ENCODE data around the gene PLEKHO2.

Gene PLEKHO2

GRCh38 chr15:64857421-64857820 lies 15.7 kb downstream of the PLEKHO2 start:
- no peak for DNase-seq (ENCODE audit: low read depth)

GRCh38 chr15:64858021-64858575 lies 16.4 kb downstream of the PLEKHO2 start:
- DNase-seq (ENCODE audit: low read depth), result no peak

- no peak for DNase-seq (ENCODE audit: low read depth)
Observed at GRCh38 chr15:64859226-64859625, 17.5 kb downstream of the PLEKHO2 start.

- DNase-seq (ENCODE audit: low read depth), result no peak
Observed at GRCh38 chr15:64861331-64861730, 19.6 kb downstream of the PLEKHO2 start.

GRCh38 chr15:64861960-64862359 lies 20.2 kb downstream of the PLEKHO2 start:
- no peak for DNase-seq (ENCODE audit: low read depth)

- DNase-seq (ENCODE audit: low read depth), result no peak
Observed at GRCh38 chr15:64862408-64862807, 20.7 kb downstream of the PLEKHO2 start.

- no peak for DNase-seq (ENCODE audit: low read depth)
Observed at GRCh38 chr15:64864068-64864467, 22.4 kb downstream of the PLEKHO2 start.

GRCh38 chr15:64865126-64865997 lies 23.6 kb downstream of the PLEKHO2 start:
- no peak for DNase-seq (ENCODE audit: low read depth)

GRCh38 chr15:64865998-64866520 lies 24.3 kb downstream of the PLEKHO2 start:
- no peak for DNase-seq (ENCODE audit: low read depth)

GRCh38 chr15:64869501-64869900 lies 27.8 kb downstream of the PLEKHO2 start:
- no peak for DNase-seq (ENCODE audit: low read depth)

- no peak for DNase-seq (ENCODE audit: low read depth)
Observed at GRCh38 chr15:64870353-64870752, 28.6 kb downstream of the PLEKHO2 start.

GRCh38 chr15:64875641-64876223 lies 34.0 kb downstream of the PLEKHO2 start:
- no peak for DNase-seq (ENCODE audit: low read depth)

GRCh38 chr15:64877435-64877834 lies 35.7 kb downstream of the PLEKHO2 start:
- no peak for DNase-seq (ENCODE audit: low read depth)

GRCh38 chr15:64878705-64879104 lies 37.0 kb downstream of the PLEKHO2 start:
- DNase-seq (ENCODE audit: low read depth), result no peak

GRCh38 chr15:64883100-64883581 lies 41.4 kb downstream of the PLEKHO2 start:
- DNase-seq (ENCODE audit: low read depth), result no peak

GRCh38 chr15:64883997-64884511 lies 42.3 kb downstream of the PLEKHO2 start:
- DNase-seq (ENCODE audit: low read depth), result no peak

GRCh38 chr15:64884679-64885078 lies 43.0 kb downstream of the PLEKHO2 start:
- DNase-seq (ENCODE audit: low read depth), result no peak

- no peak for DNase-seq (ENCODE audit: low read depth)
Observed at GRCh38 chr15:64888336-64888735, 46.6 kb downstream of the PLEKHO2 start.

GRCh38 chr15:64891561-64891960 lies 49.8 kb downstream of the PLEKHO2 start:
- DNase-seq (ENCODE audit: low read depth), result no peak

- no peak for DNase-seq (ENCODE audit: low read depth)
Observed at GRCh38 chr15:64892847-64893403, 51.2 kb downstream of the PLEKHO2 start.

GRCh38 chr15:64893481-64894394 lies 52.0 kb downstream of the PLEKHO2 start:
- DNase-seq (ENCODE audit: low read depth), result peak; percentile 86
